ENCODE results near the gene C3orf52.

GRCh38 chr3:112132975-112133448 is 46.8 kb downstream of the C3orf52 start, which contains the start of gene GCSAM:
- TF ChIP-seq, protein P1, sequence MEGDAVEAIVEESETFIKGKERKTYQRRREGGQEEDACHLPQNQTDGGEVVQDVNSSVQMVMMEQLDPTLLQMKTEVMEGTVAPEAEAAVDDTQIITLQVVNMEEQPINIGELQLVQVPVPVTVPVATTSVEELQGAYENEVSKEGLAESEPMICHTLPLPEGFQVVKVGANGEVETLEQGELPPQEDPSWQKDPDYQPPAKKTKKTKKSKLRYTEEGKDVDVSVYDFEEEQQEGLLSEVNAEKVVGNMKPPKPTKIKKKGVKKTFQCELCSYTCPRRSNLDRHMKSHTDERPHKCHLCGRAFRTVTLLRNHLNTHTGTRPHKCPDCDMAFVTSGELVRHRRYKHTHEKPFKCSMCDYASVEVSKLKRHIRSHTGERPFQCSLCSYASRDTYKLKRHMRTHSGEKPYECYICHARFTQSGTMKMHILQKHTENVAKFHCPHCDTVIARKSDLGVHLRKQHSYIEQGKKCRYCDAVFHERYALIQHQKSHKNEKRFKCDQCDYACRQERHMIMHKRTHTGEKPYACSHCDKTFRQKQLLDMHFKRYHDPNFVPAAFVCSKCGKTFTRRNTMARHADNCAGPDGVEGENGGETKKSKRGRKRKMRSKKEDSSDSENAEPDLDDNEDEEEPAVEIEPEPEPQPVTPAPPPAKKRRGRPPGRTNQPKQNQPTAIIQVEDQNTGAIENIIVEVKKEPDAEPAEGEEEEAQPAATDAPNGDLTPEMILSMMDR (IDR thresholded peaks at IDR 0.05) = no peak
- no peak for TF ChIP-seq POLR2A (IDR thresholded peaks at IDR 0.05)
- TF ChIP-seq POLR2AphosphoS5 (IDR thresholded peaks at IDR 0.05) = no peak

Data from prostate gland (tissue), 2 donors.